HCT116 (cell line): ENCODE results near the gene ETV7. TPM values are rescaled to one million over a fixed set of nuclear protein-coding genes. Genes with fewer than 3 reads are reported as not detected.

Experiments used
- ATAC-seq: fragments of 200-7000 bp; cut with Tn5 transposase; 2 replicates; pipeline ENCODE4 v1.9.1; 2020; ENCODE audit warnings: mild to moderate bottlenecking, moderate library complexity
- BruUV-seq: library from RNA; stranded (reverse); fragments of 400-500 nt; replicated peaks from 2 replicates; lab custom pipeline; 2021; lab: Mats Ljungman, UMichigan
- CTCF ChIA-PET: fragments of 300-600 bp; sonication (Branson Sonifier 250); formaldehyde crosslinking; loops from one replicate; lab custom pipeline; 2021; ENCODE audit warnings: antibody characterized with exemption; lab: Charles Lee
- POLR2A ChIA-PET: fragments of 300-600, 350-600 bp; sonication (Branson Sonifier 250); formaldehyde crosslinking; loops from one replicate; lab custom pipeline; 2021; ENCODE audit warnings: antibody characterized with exemption; lab: Charles Lee
- RAD21 ChIA-PET, 2 experiments: fragments of 300-600 bp; sonication (Branson Sonifier 250); formaldehyde crosslinking; loops; one replicate each; lab custom pipeline; 2023; ENCODE audit warnings: low total read pairs in 2 of 2; ENCODE audit not compliant: uncharacterized antibody in 2 of 2, unreplicated experiment in 2 of 2, low non-redundant PET in 1 of 2; lab: Charles Lee
- DNase-seq: peaks from one replicate; pipeline ENCODE4 v3.0.0-alpha.2; 2010; ENCODE audit warnings: low read depth, low spot score
- H2AFZ ChIP-seq: fragments of 200-600 bp; shearing (Covaris generic), sonication (generic); 2 replicates; pipeline ENCODE4 v1.6.1; 2017; ENCODE audit warnings: low read depth, mixed run types, mixed read lengths, antibody characterized with exemption, low read length; ENCODE audit not compliant: poor library complexity, severe bottlenecking
- H3K27ac ChIP-seq: 2 replicates; pipeline ENCODE4 v1.5.1; 2012; ENCODE audit warnings: low read depth, low read length
- H3K27me3 ChIP-seq: fragments of 200-600 bp; sonication (generic); 2 replicates; pipeline ENCODE4 v1.6.1; 2016; ENCODE audit warnings: mixed run types, low read length, mixed read lengths; ENCODE audit not compliant: insufficient read depth
- H3K36me3 ChIP-seq, 2 experiments: fragments of 200-500 bp in 1 of 2; fragments of 200-600 bp in 1 of 2; sonication (Bioruptor generic) in 1 of 2; sonication (generic) in 1 of 2; 2 replicates each; pipeline versions ENCODE4 v1.5.1 to v1.6.1; 2014 to 2016; ENCODE audit warnings: low read length in 2 of 2, inconsistent platforms in 1 of 2, mixed read lengths in 1 of 2, mixed run types in 1 of 2; ENCODE audit not compliant: insufficient read depth in 2 of 2, control insufficient read depth in 1 of 2
- H3K4me1 ChIP-seq, 2 experiments: fragments of 200-600 bp in 1 of 2; sonication (generic) in 1 of 2; 2 replicates each; pipeline versions ENCODE4 v1.5.1 to v1.6.1; 2012 to 2017; ENCODE audit warnings: low read length in 2 of 2, inconsistent platforms in 1 of 2, mild to moderate bottlenecking in 1 of 2, mixed read lengths in 1 of 2, mixed run types in 1 of 2, moderate library complexity in 1 of 2; ENCODE audit not compliant: insufficient read depth in 2 of 2, control insufficient read depth in 1 of 2
- H3K4me2 ChIP-seq: fragments of 200-600 bp; sonication (generic); 2 replicates; pipeline ENCODE4 v1.6.1; 2017; ENCODE audit warnings: mixed run types, low read length, mixed read lengths
- H3K4me3 ChIP-seq, 2 experiments: fragments of 200-600 bp in 1 of 2; sonication (generic) in 1 of 2; replicated peaks in 1 of 2; 2 replicates each; pipeline ENCODE4 v1.5.1; 2011 to 2016; ENCODE audit warnings: low read length in 2 of 2, control low read depth in 1 of 2, low read depth in 1 of 2, mild to moderate bottlenecking in 1 of 2, mixed read lengths in 1 of 2, mixed run types in 1 of 2
- H3K79me2 ChIP-seq: fragments of 200-600 bp; sonication (generic); 2 replicates; pipeline ENCODE4 v1.6.1; 2017; ENCODE audit warnings: mild to moderate bottlenecking, mixed run types, low read length, moderate library complexity, mixed read lengths; ENCODE audit not compliant: insufficient read depth
- H3K9ac ChIP-seq: fragments of 200-600 bp; sonication (generic); 2 replicates; pipeline ENCODE4 v1.6.1; 2016; ENCODE audit warnings: low read length, mixed read lengths
- H3K9me2 ChIP-seq: fragments of 200-600 bp; sonication (generic), shearing (Covaris generic); 2 replicates; pipeline ENCODE4 v1.6.1; 2017; ENCODE audit warnings: mixed run types, mild to moderate bottlenecking, moderate library complexity; ENCODE audit not compliant: insufficient read depth
- H3K9me3 ChIP-seq, 2 experiments: fragments of 200-500 bp in 1 of 2; fragments of 200-600 bp in 1 of 2; sonication (Bioruptor generic) in 1 of 2; sonication (generic) in 1 of 2; 2 replicates each; pipeline ENCODE4 v1.6.1; 2014 to 2017; ENCODE audit warnings: low read length in 2 of 2, mixed read lengths in 2 of 2, inconsistent platforms in 1 of 2, low read depth in 1 of 2, mild to moderate bottlenecking in 1 of 2, mixed run types in 1 of 2, moderate library complexity in 1 of 2; ENCODE audit not compliant: control insufficient read depth in 1 of 2, insufficient read depth in 1 of 2
- H4K20me1 ChIP-seq: fragments of 200-600 bp; sonication (generic), shearing (Covaris generic); 2 replicates; pipeline ENCODE4 v1.6.1; 2017; ENCODE audit warnings: mixed run types, mild to moderate bottlenecking, moderate library complexity; ENCODE audit not compliant: insufficient read depth
- ATF3 ChIP-seq: IDR thresholded peaks from 2 replicates; pipeline ENCODE4 v1.6.1; 2012
- CBX3 ChIP-seq: IDR thresholded peaks from 2 replicates; pipeline ENCODE4 v1.6.1; 2012; ENCODE audit warnings: low read depth
- CEBPB ChIP-seq: IDR thresholded peaks from 2 replicates; pipeline ENCODE4 v1.6.1; 2012; ENCODE audit warnings: low read depth
- CTCF ChIP-seq, 3 experiments: fragments of 200-600 bp in 1 of 3; sonication (generic) in 1 of 3; IDR thresholded peaks in 2 of 3; conservative IDR thresholded peaks in 1 of 3; 2 replicates each; pipeline ENCODE4 v1.5.1; 2012 to 2017; ENCODE audit warnings: low read depth in 2 of 3, low read length in 2 of 3, antibody characterized with exemption in 1 of 3, borderline replicate concordance in 1 of 3, control low read depth in 1 of 3, mild to moderate bottlenecking in 1 of 3, mixed read lengths in 1 of 3, mixed run types in 1 of 3, moderate library complexity in 1 of 3; ENCODE audit not compliant: insufficient read depth in 1 of 3
- ELF1 ChIP-seq: IDR thresholded peaks from 2 replicates; pipeline ENCODE4 v1.6.1; 2012; ENCODE audit warnings: low read depth, borderline replicate concordance
- EZH2 ChIP-seq: fragments of 200-600 bp; sonication (generic); IDR thresholded peaks from 2 replicates; pipeline ENCODE4 v1.6.1; 2017; ENCODE audit warnings: antibody characterized with exemption, mixed run types
- EZH2phosphoT487 ChIP-seq: fragments of 200-600 bp; IDR thresholded peaks from 2 replicates; pipeline ENCODE4 v1.6.1; 2018; ENCODE audit warnings: antibody characterized with exemption, borderline replicate concordance
- JUND ChIP-seq: IDR thresholded peaks from 2 replicates; pipeline ENCODE4 v1.6.1; 2012
- POLR2A ChIP-seq: IDR thresholded peaks from 2 replicates; pipeline ENCODE4 v1.7.0; 2011; ENCODE audit warnings: borderline replicate concordance; ENCODE audit not compliant: insufficient read depth, insufficient read length; ENCODE audit errors: extremely low read depth
- POLR2AphosphoS5 ChIP-seq: IDR thresholded peaks from 2 replicates; pipeline ENCODE4 v1.6.1; 2011; ENCODE audit warnings: mild to moderate bottlenecking, low read depth, low read length, moderate library complexity
- RAD21 ChIP-seq: IDR thresholded peaks from 2 replicates; pipeline ENCODE4 v1.6.1; 2012; ENCODE audit warnings: low read depth, mild to moderate bottlenecking
- SIN3A ChIP-seq: IDR thresholded peaks from 2 replicates; pipeline ENCODE4 v1.6.1; 2012; ENCODE audit warnings: low read depth
- SP1 ChIP-seq: IDR thresholded peaks from 2 replicates; pipeline ENCODE4 v1.6.1; 2012; ENCODE audit warnings: low read depth
- SRF ChIP-seq: IDR thresholded peaks from 2 replicates; pipeline ENCODE4 v1.6.1; 2012; ENCODE audit warnings: low read depth
- TCF7L2 ChIP-seq: IDR thresholded peaks from 2 replicates; pipeline ENCODE4 v1.7.0; 2011; ENCODE audit warnings: borderline replicate concordance, inconsistent platforms; ENCODE audit not compliant: insufficient read depth, insufficient read length; ENCODE audit errors: extremely low read depth
- YY1 ChIP-seq: IDR thresholded peaks from 2 replicates; pipeline ENCODE4 v1.6.1; 2011; ENCODE audit warnings: low read length, low read depth, moderate library complexity, mild to moderate bottlenecking; ENCODE audit not compliant: insufficient replicate concordance; ENCODE audit errors: extremely low read depth
- ZBTB33 ChIP-seq: IDR thresholded peaks from 2 replicates; pipeline ENCODE4 v1.6.1; 2011; ENCODE audit warnings: mild to moderate bottlenecking, low read length, moderate library complexity; ENCODE audit not compliant: insufficient replicate concordance; ENCODE audit errors: extremely low read depth
- ZFX ChIP-seq: fragments of 450-650 bp; IDR thresholded peaks from 2 replicates; pipeline ENCODE4 v1.6.1; 2017
- intact Hi-C: fragments of 100-400 bp; cut with micrococcal nuclease; formaldehyde crosslinking; loops from 2 replicates; pipeline ENCODE4 v1.10.0; 2022
- total RNA-seq: library from RNA; stranded (reverse); gene quantifications from one replicate; pipeline ENCODE4 v1.2.1, GENCODE V29; 2021; ENCODE audit not compliant: unreplicated experiment
- TF ChIP-seq, protein P1 (sequence below): IDR thresholded peaks from 2 replicates; pipeline ENCODE4 v1.6.1; 2012

Gene ETV7
- total RNA-seq, 1 experiment from 2014 or later = 1.0 TPM

GRCh38 chr6:36399970-36400369, 12.5 kb upstream of the ETV7 start:
- BruUV-seq = no TSS peak
- ATAC-seq = no peak
- Histone ChIP-seq H3K79me2 (no peaks in the 10 kb centered on the region), H3K9me3 (peaks cover 0 to 4% of the 10 kb centered on the region in 2 experiments; a peak in 1 of 4 replicates), H3K9ac (no peak overlapping the region), H3K36me3 (no peaks in the 10 kb centered on the region), H3K9me2 (no peaks in the 10 kb centered on the region), H3K4me2 (no peak overlapping the region), H3K27me3 (no peaks in the 10 kb centered on the region), H3K27ac (no peak overlapping the region), H4K20me1 (no peaks in the 10 kb centered on the region), H2AFZ (no peak overlapping the region), H3K4me1 (no peaks in the 10 kb centered on the region), H3K4me3 (no peak overlapping the region)
- CTCF ChIA-PET = no interaction called here
- DNase-seq = no peak
- POLR2A ChIA-PET = no interaction called here
- intact Hi-C loops = no loop called here
- TF ChIP-seq SRF (no peak), YY1 (no peak), RAD21 (no peak), CTCF (IDR thresholded peaks at IDR 0.05 in 2 of 3, conservative IDR thresholded peaks at IDR 0.05 in 1 of 3; ENCODE audit: borderline replicate concordance in 1 of 3, insufficient read depth in 1 of 3, low read depth in 2 of 3, low read length in 2 of 3) (no peak), ATF3 (no peak), JUND (no peak), EZH2 (no peak), SP1 (no peak), ZFX (no peak), ELF1 (no peak), ZBTB33 (no peak), TCF7L2 (no peak), CEBPB (no peak), SIN3A (no peak), POLR2A (no peak), POLR2AphosphoS5 (no peak), CBX3 (no peak), EZH2phosphoT487 (no peak)
- TF ChIP-seq, protein P1, sequence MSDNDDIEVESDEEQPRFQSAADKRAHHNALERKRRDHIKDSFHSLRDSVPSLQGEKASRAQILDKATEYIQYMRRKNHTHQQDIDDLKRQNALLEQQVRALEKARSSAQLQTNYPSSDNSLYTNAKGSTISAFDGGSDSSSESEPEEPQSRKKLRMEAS = no peak
- RAD21 ChIA-PET = no interaction called here
